Right lobe of liver (tissue), 4 donors: ENCODE results near the gene C22orf42.
"Not testable (repeated sequence)": the region's sequence is repeated elsewhere in the genome, so short reads cannot be mapped to it uniquely, and the experiment has no call there.

ENCODE experiments used
- POLR2A ChIP-seq: fragments of 450-650 bp; IDR thresholded peaks from one replicate; pipeline ENCODE4 v1.6.1; 2017; ENCODE audit warnings: antibody characterized with exemption, mild to moderate bottlenecking
- TF ChIP-seq, protein P1 (sequence below), 4 donors: fragments of 200-600 bp in 3 of 4; fragments of 450-650 bp in 1 of 4; IDR thresholded peaks; one replicate each; pipeline versions ENCODE4 v1.5.1 to v1.8.0; 2016 to 2022; ENCODE audit warnings: antibody characterized with exemption in 4 of 4, mild to moderate bottlenecking in 2 of 4
- donor health status: DM: no; HTN: no; CAD: no.
- donor health status: DM: no; HTN: no; CAD: no.
- donor health status: DM: no; HTN: yes; CAD: no.

DNA sequence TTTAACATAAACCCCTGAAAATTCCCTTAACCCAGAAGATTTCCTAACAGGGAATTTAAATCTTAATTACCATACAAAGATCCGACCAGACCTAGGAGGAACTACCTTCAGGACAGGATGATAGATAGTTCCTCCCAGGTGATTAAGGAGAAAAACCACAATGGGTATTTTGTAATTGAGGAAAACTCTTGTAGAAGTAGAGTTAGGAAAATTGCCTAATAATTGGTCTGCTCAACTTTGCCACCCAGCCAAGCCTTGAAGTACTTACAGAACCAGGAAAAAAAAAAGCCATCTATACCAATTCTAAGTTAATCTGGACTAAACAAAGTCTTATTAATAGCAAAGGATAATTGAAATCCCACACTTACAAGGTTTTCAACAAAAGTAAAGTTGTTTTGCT, 20.5 kb downstream of the C22orf42 start:
- TF ChIP-seq, protein P1, sequence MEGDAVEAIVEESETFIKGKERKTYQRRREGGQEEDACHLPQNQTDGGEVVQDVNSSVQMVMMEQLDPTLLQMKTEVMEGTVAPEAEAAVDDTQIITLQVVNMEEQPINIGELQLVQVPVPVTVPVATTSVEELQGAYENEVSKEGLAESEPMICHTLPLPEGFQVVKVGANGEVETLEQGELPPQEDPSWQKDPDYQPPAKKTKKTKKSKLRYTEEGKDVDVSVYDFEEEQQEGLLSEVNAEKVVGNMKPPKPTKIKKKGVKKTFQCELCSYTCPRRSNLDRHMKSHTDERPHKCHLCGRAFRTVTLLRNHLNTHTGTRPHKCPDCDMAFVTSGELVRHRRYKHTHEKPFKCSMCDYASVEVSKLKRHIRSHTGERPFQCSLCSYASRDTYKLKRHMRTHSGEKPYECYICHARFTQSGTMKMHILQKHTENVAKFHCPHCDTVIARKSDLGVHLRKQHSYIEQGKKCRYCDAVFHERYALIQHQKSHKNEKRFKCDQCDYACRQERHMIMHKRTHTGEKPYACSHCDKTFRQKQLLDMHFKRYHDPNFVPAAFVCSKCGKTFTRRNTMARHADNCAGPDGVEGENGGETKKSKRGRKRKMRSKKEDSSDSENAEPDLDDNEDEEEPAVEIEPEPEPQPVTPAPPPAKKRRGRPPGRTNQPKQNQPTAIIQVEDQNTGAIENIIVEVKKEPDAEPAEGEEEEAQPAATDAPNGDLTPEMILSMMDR (IDR thresholded peaks at IDR 0.05), result not testable (repeated sequence)
- not testable (repeated sequence) for TF ChIP-seq POLR2A
